HG03439 (cell line): ENCODE measurements around the gene ETAA1.

Source experiments
- ATAC-seq: cut with Tn5 transposase; IDR thresholded peaks from one replicate; pipeline ENCODE4 v1.9.1; 2021; ENCODE audit warnings: mild to moderate bottlenecking, moderate library complexity; ENCODE audit not compliant: unreplicated experiment

The ETAA1 gene

GRCh38 chr2:67397143-67397986 is at the start of gene ETAA1:
Gene ETAA1, plus strand, starts transcription at chr2:67397333. Its CDS starts 116 bp downstream, at chr2:67397449.
- peak; percentile 100 for ATAC-seq

- no peak for ATAC-seq
Observed at GRCh38 chr2:67366832-67367412, 30.2 kb upstream of the ETAA1 start.

GRCh38 chr2:67374481-67374880 is 22.7 kb upstream of the ETAA1 start:
- no peak for ATAC-seq

GRCh38 chr2:67374949-67375348 is 22.2 kb upstream of the ETAA1 start:
- no peak for ATAC-seq

- no peak for ATAC-seq
Observed at GRCh38 chr2:67378555-67378954, 18.6 kb upstream of the ETAA1 start.

GRCh38 chr2:67379048-67379447 is 18.1 kb upstream of the ETAA1 start:
- no peak for ATAC-seq

GRCh38 chr2:67384123-67384822 is 12.9 kb upstream of the ETAA1 start:
- no peak for ATAC-seq

- ATAC-seq = no peak
Observed at GRCh38 chr2:67388680-67389079, 8.5 kb upstream of the ETAA1 start.

- no peak for ATAC-seq
Observed at GRCh38 chr2:67389286-67389685, 7.8 kb upstream of the ETAA1 start.

- ATAC-seq = no peak
Observed at GRCh38 chr2:67389788-67390187, 7.3 kb upstream of the ETAA1 start.

GRCh38 chr2:67393237-67393636 is 3.9 kb upstream of the ETAA1 start:
- ATAC-seq = no peak

- no peak for ATAC-seq
Observed at GRCh38 chr2:67394734-67395133, 2.4 kb upstream of the ETAA1 start.

- no peak for ATAC-seq
Observed at GRCh38 chr2:67399144-67399543, 2.0 kb downstream of the ETAA1 start.

- no peak for ATAC-seq
Observed at GRCh38 chr2:67399831-67400489, 2.8 kb downstream of the ETAA1 start.

GRCh38 chr2:67400560-67401485 is 3.7 kb downstream of the ETAA1 start:
- no peak for ATAC-seq

- ATAC-seq = no peak
Observed at GRCh38 chr2:67408346-67408745, 11.2 kb downstream of the ETAA1 start.

GRCh38 chr2:67412424-67412823 is 15.3 kb downstream of the ETAA1 start:
- no peak for ATAC-seq

- ATAC-seq = no peak
Observed at GRCh38 chr2:67414867-67415266, 17.7 kb downstream of the ETAA1 start.

GRCh38 chr2:67416136-67416535 is 19.0 kb downstream of the ETAA1 start:
- ATAC-seq = no peak

- ATAC-seq = no peak
Observed at GRCh38 chr2:67423489-67423888, 26.4 kb downstream of the ETAA1 start.
